Panc1 (cell line): ENCODE data around the gene BUD31.

Experiments used
- POLR2AphosphoS5 ChIP-seq: IDR thresholded peaks from 2 replicates; pipeline ENCODE4 v1.6.1; 2012; ENCODE audit warnings: mild to moderate bottlenecking, low read depth, low read length, moderate library complexity
- SIN3A ChIP-seq: IDR thresholded peaks from 2 replicates; pipeline ENCODE4 v1.6.1; 2012; ENCODE audit warnings: low read depth, mild to moderate bottlenecking, low read length, moderate library complexity, borderline replicate concordance; ENCODE audit not compliant: insufficient read depth
- TF ChIP-seq, protein P1 (sequence below): fragments of 450-650 bp; IDR thresholded peaks from 2 replicates; pipeline ENCODE4 v1.5.1; 2017; ENCODE audit warnings: mild to moderate bottlenecking
- TF ChIP-seq, protein P2 (sequence below), 2 experiments: IDR thresholded peaks; 2 replicates each; pipeline ENCODE4 v1.6.1; 2011 to 2012; ENCODE audit warnings: low read depth in 2 of 2, control low read depth in 1 of 2, low read length in 1 of 2, mild to moderate bottlenecking in 1 of 2, moderate library complexity in 1 of 2; ENCODE audit not compliant: insufficient read depth in 1 of 2

GRCh38 chr7:99394188-99394502 is 14.6 kb upstream of the BUD31 start:
- TF ChIP-seq, protein P1, sequence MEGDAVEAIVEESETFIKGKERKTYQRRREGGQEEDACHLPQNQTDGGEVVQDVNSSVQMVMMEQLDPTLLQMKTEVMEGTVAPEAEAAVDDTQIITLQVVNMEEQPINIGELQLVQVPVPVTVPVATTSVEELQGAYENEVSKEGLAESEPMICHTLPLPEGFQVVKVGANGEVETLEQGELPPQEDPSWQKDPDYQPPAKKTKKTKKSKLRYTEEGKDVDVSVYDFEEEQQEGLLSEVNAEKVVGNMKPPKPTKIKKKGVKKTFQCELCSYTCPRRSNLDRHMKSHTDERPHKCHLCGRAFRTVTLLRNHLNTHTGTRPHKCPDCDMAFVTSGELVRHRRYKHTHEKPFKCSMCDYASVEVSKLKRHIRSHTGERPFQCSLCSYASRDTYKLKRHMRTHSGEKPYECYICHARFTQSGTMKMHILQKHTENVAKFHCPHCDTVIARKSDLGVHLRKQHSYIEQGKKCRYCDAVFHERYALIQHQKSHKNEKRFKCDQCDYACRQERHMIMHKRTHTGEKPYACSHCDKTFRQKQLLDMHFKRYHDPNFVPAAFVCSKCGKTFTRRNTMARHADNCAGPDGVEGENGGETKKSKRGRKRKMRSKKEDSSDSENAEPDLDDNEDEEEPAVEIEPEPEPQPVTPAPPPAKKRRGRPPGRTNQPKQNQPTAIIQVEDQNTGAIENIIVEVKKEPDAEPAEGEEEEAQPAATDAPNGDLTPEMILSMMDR: no peak
- TF ChIP-seq POLR2AphosphoS5 (no peak), SIN3A (no peak)
- TF ChIP-seq, protein P2, sequence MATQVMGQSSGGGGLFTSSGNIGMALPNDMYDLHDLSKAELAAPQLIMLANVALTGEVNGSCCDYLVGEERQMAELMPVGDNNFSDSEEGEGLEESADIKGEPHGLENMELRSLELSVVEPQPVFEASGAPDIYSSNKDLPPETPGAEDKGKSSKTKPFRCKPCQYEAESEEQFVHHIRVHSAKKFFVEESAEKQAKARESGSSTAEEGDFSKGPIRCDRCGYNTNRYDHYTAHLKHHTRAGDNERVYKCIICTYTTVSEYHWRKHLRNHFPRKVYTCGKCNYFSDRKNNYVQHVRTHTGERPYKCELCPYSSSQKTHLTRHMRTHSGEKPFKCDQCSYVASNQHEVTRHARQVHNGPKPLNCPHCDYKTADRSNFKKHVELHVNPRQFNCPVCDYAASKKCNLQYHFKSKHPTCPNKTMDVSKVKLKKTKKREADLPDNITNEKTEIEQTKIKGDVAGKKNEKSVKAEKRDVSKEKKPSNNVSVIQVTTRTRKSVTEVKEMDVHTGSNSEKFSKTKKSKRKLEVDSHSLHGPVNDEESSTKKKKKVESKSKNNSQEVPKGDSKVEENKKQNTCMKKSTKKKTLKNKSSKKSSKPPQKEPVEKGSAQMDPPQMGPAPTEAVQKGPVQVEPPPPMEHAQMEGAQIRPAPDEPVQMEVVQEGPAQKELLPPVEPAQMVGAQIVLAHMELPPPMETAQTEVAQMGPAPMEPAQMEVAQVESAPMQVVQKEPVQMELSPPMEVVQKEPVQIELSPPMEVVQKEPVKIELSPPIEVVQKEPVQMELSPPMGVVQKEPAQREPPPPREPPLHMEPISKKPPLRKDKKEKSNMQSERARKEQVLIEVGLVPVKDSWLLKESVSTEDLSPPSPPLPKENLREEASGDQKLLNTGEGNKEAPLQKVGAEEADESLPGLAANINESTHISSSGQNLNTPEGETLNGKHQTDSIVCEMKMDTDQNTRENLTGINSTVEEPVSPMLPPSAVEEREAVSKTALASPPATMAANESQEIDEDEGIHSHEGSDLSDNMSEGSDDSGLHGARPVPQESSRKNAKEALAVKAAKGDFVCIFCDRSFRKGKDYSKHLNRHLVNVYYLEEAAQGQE (IDR thresholded peaks at IDR 0.05; ENCODE audit: insufficient read depth in 1 of 2, low read depth in 2 of 2, low read length in 1 of 2): no peak
